Left ventricle myocardium superior (tissue), 1 donor: ENCODE measurements around the gene MACF1. TPM values are rescaled to one million over a fixed set of nuclear protein-coding genes. Genes with fewer than 3 reads are reported as not detected.
A peak's percentile ranks its signal among the peaks of the same experiment; 100 is the strongest.
"Not testable (repeated sequence)": the region's sequence is repeated elsewhere in the genome, so short reads cannot be mapped to it uniquely, and the experiment has no call there.

Source experiments
- ATAC-seq: fragments of 200-7000 bp; cut with Tn5 transposase; one replicate; pipeline ENCODE4 v1.9.1; 2020; ENCODE audit warnings: mild to moderate bottlenecking, moderate library complexity
- DNase-seq: peaks from one replicate; pipeline ENCODE4 v3.0.0-alpha.2; 2020
- intact Hi-C: fragments of 100-400 bp; cut with micrococcal nuclease; formaldehyde crosslinking; loops from one replicate; pipeline ENCODE4 v1.11.0; 2022
- total RNA-seq: library from RNA; stranded (reverse); fragmentation: NEBNext Ultra II Directional; extraction: Animal tissue kit (Norgen Biotek cat#: 25700); gene quantifications from one replicate; pipeline ENCODE4 v1.2.1, GENCODE V29; 2021
- donor health status: DM: no; HTN: yes; CAD: no; lungs with severe emphysema.

MACF1 gene
- total RNA-seq, 1 donor from 2014 or later = 239 TPM

DNA sequence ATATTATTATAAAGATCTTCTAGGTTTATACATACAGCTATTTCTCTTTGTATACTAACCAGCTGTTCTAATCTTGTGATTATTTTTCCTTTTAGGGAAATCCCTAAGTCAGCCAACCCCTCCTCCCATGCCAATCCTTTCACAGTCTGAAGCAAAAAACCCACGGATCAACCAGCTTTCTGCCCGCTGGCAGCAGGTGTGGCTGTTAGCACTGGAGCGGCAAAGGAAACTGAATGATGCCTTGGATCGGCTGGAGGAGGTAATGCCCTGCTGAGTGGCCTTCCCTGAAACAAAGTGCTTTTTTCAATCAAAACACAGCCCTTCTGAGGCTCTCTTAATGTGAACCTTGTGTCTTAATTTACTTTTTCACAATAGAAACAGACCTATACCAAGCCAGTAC is 254.5 kb downstream of the MACF1 start:
- no peak for DNase-seq
- intact Hi-C loops = no loop called here
- no peak for ATAC-seq

DNA sequence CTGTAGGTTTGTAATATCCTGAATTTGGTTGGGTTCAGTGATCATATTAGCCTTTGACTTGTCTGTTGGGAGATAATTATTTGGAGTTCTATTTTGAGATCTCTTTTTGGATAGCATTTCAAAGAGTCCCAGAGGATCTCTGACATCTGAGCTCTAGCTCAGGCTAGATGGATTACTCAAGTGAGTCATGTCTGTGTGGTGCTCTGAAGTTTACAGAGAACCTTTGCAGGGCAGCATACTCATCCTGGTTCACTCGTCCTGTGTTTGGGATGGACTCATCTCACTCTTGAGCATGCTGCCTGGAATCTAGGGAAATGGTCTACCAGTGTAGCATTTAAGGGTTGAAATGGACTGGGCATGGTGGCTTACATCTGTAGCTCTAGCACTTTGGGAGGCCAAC is 257.6 kb downstream of the MACF1 start:
- intact Hi-C loops = loop anchor here (10.0 kb wide), 1 partner anchor 137 kb away; no protein-coding TSS in a partner anchor
- DNase-seq = no peak
- no peak for ATAC-seq

DNA sequence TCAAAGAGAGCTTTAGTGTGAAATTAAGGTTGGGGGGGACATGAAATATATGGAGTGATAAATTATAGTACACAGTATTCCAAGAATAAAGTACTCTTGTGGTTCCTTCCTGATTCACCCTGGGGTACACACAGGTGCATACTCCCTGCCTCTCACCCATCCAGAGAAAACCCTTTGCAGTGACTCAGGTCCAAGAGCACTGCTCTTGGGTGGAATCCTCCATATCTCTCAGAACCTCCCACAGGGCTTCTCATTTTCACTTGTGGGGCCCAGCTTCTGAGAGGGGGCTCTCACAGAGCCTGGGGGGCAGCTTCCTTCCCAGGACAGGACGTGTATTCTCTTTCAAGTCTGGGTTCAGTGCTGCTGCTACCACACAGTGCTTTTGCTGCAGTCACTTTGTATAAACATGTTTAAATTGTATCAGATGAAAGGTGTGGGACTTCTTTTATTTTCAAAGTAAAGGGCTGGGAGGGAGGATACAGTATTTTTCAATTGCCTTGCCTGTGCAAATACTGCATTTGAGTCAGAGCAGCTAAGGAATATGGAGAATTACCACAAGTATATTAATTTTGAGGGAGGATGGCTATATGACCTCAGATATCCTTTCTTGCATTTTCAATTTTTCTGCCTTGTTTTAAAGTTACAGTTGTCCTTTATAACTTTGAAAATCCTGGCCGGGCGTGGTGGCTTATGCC is 262.1 kb downstream of the MACF1 start:
- ATAC-seq (no peak), DNase-seq (no peak)
- intact Hi-C loops = loop anchor here (10.0 kb wide), 1 partner anchor 142 kb away; no protein-coding TSS in a partner anchor

DNA sequence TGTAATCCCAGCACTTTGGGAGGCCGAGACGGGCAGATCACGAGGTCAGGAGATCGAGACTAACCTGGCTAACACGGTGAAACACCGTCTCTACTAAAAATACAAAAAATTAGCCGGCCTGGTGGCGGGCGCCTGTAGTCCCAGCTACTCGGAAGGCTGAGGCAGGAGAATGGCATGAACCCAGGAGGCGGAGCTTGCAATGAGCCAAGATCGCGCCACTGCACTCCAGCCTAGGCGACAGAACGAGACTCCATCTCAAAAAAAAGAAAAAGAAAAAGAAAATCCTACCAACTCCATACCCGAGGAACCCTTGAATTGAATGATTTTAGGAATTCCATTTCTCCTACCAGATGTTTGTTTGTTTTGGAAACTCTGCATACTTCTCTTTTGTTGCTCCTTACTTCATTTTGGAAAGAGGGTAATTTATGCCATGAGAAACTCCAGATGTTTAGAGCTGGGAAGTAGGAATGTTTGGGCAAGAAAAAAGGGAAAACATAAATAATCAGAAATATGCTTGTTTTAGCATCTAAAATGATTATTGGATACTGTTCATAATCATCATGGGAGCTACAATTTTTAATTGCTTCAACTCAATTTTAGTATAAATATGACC is 262.7 kb downstream of the MACF1 start:
- not testable (repeated sequence) for DNase-seq
- peak; percentile 22 for ATAC-seq

DNA sequence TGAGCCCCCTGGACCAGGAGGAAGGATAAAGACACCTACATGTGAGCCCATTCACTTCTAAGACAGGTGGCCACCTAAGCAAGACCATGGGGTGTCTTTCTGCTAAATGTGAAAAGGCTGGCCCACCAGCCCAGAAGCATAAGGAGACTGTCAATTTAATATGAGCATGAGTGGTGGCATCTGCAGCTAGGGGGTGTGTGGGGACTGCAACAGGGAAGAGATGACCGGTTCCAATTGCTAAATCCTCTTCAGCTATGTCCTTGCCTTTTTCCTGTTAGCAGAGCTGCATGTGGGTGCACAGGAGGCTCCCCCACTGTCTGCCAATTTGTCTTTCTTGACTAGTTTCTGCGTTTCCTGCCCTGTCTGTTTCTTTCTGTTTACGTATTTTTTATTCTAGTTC is 264.7 kb downstream of the MACF1 start:
- ATAC-seq = no peak
- intact Hi-C loops = loop anchor here (10.0 kb wide), 1 partner anchor 144 kb away; no protein-coding TSS in a partner anchor
- no peak for DNase-seq

More for the DNA sequence above, 262.7 kb downstream of the MACF1 start:
- intact Hi-C loops = loop anchor here (10.0 kb wide), 1 partner anchor 142 kb away; no protein-coding TSS in a partner anchor

DNA sequence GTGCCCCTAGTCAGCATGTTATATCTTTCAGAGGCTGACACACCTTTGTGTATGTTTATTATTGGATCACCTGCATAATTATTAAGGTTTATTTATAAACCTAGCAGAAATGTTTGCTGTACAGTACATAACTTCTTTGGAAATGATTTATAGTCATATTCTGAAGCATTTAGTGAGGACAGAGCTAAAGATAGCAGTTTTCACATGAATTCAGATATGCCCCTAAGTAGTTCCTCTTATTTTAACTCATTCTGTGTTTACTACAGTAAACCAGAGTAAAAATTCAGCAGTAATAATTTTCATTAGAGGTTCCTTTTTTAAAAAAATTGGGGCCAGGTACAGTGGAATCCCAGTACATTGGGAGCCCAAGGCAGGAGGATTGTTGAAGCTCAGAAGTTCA is 265.5 kb downstream of the MACF1 start:
- no peak for DNase-seq
- intact Hi-C loops = no loop called here
- ATAC-seq = no peak

DNA sequence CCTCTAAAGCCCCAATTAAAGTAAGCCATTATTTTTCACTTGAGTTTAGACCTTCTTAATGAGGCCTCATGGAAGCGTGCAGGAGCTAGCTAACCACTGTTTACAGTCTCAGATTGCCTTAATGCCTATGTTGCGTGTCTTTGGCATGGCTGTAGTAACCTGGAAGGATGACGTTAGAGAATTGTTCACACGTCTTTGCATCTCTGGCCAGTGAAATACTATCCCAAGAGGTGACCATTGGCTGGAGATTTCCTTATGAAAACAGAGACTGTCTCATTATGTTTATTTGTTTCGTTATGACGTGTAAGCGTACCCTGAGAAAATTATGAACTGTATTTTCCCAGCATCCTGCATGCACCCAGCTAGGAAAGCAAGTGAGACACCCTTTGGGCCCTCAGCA is 268.3 kb downstream of the MACF1 start:
- ATAC-seq (no peak), DNase-seq (no peak)
- intact Hi-C loops = no loop called here

DNA sequence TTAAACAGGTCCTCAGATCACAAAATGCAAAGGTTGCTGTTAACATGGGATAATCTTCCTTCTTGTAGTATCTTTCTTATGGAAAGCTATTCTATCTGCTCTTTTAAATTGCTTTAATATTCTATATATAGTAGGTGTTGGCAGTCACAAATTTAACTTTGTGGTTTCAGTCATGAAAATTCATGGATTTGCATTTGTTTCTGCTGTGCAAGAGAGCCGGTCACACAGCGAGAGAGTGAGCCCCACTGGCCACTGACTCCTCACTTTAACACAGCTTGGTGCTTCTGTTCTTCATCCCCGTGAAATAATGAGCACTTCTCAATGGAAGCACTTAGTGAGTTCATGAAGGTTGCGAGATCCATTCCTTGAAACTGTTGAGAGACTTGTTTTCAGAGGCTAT is 268.8 kb downstream of the MACF1 start:
- intact Hi-C loops = no loop called here

DNA sequence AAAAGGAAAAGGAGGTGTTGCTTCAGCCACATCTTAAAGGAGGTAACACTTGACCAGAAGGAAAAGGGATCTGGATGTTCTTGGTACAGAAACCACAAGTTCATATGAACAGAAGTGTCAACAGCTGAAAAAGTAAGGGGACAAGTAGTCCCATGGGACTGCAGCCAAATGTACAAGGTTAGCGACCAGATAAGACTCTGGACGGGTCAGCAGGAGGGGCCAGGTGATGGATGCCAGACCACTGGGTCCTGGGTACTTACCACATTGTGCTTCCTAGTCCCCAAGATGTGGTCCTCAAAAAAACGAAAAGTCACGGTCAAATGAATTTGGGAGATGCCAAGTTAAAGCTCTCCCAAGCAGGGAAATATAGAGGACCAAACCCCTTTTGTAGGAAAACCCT is 270.3 kb downstream of the MACF1 start:
- ATAC-seq (peak; percentile 89), DNase-seq (peak; percentile 58)
- intact Hi-C loops = no loop called here

More for the DNA sequence above, 268.8 kb downstream of the MACF1 start:
- no peak for ATAC-seq
- no peak for DNase-seq

DNA sequence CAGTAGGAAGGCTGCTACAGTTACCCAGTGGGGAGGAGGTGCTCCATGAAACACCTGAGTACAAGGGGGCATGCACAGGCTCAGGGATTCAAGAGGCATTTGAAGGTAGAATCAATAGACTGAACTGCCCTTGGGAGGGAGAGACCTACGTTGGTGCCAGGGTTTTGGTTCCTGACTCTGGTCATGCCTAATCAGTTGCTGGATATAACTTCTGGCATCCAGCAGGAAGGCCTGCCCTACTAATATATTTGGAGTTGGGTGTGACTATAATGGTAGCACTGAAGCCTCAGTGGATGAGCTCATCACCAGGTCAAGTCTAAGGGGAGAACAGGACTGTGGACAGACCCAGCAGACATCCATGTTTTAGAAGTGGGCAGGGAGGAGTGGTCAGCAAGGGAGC is 271.1 kb downstream of the MACF1 start:
- peak; percentile 90 for ATAC-seq
- intact Hi-C loops = not testable (repeated sequence)

DNA sequence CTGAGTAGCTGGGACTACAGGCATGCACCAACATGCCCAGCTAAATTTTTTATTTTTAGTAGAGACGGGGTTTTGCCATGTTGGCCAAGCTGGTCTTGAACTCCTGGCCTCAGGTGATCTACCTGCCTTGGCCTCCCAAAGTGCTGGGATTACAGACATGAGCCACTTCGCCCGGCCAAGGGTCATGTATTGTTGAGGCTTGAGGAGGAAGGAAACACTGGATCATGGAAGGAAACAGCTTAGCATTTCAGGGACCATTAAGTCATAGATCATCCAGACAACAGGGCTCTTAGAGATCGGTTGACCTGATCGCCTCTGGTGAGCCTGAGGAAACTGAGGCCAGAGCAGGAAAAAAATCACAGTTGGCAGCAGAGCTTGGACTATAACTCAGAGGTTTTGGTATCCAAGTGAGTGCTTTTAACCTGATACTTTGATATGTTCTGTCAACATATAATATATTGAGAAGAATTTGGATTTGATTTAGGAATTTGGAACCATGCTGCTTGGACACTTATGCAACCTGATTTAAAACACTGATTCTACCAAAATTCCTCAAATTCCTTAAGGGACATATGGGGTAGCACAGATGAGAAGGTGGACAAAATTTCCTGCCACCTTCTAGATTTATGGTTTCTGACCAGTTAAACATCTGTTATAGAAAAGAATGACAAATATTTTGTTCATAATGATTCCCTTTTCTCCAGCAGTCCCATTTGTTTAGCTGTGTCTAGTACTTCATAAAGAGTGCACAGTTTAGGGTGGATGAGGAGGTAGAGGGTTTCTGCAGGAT is 273.8 kb downstream of the MACF1 start:
- DNase-seq (no peak), ATAC-seq (no peak)
- intact Hi-C loops = no loop called here

More for the DNA sequence above, 271.1 kb downstream of the MACF1 start:
- DNase-seq = not testable (repeated sequence)

DNA sequence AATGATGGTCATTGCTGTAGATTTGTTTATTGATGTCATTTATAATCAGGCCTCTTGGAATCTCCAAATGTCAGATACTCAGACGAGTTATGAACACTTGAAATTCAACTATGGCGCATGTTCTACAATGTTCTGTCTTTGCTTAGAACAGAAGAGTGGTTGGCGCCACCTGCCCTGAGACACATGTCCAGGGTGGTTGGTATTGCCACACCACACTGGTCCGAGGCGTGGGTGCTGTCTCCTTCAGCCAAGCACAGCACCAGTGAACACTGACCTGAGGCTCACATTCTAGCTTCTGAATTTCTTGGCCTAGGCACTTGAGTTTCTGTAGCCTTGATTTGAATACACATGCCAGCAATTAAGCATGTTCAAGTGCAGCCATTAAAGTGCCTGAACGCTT is 276.8 kb downstream of the MACF1 start:
- intact Hi-C loops = no loop called here
- ATAC-seq (peak; percentile 44), DNase-seq (no peak)

DNA sequence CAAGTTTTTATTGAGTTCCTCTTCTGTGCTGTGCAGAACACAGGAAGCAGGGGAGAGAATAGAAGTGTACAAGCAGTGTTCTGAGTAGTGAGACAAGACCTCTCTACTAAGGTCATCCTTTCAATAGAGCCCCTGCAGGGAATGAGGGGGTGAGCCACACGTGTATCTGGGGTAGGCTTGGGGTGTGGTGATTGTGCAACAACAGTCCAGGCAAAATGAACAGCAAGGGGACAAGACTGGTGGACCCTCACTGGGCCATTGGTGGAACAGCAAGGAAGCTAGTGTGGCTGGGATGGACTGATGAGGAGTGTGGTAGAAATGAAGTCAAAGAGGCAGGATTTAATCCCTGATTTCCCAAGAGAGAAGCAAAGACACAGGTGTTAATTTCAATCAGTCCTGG is 278.8 kb downstream of the MACF1 start:
- DNase-seq (no peak), ATAC-seq (no peak)
- intact Hi-C loops = no loop called here

DNA sequence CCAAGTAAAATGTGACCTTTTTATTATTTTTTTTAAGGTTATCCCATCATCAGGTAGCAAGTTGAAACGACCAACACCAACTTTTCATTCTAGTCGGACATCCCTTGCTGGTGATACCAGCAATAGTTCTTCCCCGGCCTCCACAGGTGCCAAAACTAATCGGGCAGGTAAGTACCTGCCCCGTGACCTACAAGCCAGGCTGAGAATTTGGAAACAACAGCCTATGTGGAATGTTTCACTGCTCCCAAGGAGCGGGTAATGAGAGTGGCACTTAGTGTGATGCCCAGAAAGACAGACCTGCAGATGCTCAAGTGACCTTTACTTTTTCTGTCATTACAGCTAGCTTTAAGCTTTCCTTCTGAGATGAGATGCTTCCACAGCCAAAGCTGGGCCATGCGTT is 280.1 kb downstream of the MACF1 start:
- no peak for DNase-seq
- no peak for ATAC-seq
- intact Hi-C loops = no loop called here

DNA sequence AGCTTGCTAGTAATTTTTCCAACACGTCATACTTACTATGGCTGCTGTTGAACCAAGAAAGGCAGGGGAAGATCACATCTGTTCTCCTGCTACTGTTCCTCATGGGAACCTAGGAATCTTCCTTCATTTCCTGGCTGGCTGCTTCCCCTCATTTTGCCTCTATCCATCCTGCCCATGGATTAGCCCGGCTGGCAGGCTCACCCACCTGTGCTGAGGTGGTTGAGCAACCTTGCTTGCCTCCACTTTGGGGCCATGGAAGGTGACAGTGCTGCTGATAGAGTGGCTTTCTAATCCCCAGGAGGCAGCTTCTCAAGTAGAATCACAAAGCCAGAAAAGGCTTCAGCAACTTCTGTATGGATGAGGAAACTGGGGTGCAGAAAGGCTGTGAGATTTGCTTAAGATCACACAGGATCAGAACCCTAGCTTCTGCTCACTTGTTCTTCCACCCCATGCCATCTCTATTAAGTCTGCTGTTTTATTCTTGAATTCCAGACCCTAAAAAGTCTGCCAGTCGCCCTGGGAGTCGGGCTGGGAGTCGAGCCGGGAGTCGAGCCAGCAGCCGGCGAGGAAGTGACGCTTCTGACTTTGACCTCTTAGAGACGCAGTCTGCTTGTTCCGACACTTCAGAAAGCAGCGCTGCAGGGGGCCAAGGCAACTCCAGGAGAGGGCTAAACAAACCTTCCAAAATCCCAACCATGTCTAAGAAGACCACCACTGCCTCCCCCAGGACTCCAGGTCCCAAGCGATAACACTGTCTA is 280.7 kb downstream of the MACF1 start:
- peak; percentile 57 for DNase-seq
- intact Hi-C loops = no loop called here
- peak; percentile 38 for ATAC-seq

DNA sequence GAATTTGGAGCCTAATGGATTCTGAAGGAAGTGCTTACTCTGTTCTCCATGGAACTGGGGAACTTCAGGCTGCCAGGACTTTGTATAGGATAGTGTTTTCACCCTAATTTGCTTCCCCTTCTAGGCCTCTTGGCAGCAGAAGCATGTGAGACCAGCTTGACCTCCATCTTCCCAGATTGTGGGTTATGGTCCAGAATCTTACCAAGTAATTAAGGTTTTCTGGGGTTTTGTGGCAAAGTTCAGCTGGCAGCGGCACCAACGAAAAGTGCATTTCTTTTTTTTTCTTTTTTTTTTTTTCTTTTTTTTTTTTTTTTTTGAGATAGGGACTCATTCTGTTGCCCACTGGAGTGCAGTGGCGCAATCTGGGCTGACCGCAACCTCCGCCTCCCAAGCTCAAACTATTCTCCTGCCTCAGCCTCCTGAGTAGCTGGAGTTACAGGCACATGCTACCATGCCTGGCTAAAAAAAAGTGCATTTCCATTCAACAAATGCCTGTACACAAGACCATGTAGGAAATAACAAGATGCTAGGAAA is 283.6 kb downstream of the MACF1 start:
- DNase-seq = no peak
- ATAC-seq = no peak
- intact Hi-C loops = no loop called here

DNA sequence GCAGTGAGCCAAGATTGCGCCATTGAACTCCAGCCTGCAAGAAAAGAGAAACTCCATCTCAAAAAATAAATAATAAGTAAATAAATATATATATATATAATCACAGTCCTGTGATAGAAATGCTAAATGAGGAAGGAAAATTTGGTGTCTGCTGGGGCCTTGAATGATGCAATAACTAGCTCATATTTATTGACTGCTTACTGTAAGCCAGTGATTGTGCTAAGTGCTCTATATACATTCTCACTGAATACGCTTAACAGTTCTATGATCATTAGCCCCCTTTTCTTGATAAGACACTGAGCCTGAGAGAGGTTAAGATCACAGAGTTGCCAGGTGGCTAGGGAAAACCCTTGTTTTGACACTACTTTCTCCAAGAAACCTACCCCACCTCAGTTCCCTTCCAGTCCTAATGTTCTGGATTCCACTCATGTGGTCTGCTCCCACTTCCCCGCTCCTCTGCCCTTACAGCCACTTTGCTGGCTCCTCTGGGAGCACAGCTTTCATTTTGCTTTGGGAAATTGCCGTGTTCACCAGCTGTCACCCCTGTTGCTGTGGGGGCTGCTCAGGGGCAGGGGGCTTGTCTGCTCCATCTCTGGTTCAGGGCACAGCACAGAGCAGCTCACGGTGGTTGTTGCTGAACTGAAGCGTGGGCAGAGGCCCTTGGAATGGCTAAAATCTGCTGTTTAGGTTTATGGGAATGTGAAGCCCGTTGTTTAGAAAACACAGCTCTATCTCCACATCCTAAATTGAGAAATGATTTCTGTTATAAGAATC is 284.5 kb downstream of the MACF1 start:
- intact Hi-C loops = no loop called here
- DNase-seq = no peak
- ATAC-seq = no peak

DNA sequence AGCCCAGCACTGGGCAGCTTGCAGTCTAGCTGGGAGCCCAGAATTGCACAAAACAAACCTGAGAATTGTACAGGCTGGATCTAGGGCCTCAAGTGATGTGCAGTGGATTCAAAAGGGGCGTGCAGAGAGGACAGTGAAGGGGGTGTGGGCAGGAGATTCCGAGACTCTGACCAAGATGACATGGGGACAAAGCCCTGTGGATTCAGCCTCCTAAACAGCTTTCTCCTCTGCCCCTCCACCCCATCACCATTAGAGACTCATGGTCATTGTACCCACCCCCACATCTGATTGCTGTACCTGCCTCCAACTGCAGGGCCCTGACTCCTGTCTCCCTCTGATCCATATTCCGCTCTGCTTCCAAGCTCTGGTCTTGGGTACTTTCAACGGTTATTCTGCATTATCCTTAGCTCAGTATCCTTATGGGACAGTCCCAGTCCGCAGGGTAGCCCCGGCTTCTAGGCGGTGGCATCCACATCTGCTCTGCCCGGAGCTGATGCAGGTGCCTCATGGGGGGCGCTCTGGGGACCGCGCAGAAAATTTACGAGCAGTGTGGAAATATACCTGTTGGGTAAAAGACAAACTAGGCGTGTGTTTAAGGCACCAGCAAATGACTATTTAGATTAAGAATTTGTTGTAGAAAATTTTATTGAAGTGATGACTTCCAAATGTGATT is 285.2 kb downstream of the MACF1 start:
- DNase-seq = no peak
- intact Hi-C loops = no loop called here
- ATAC-seq = no peak
